MM.1S (cell line): ENCODE measurements around the gene TTC16.
A peak's percentile ranks its signal among the peaks of the same experiment; 100 is the strongest.

ENCODE experiments used
- DNase-seq: peaks from one replicate; pipeline ENCODE4 v3.0.0-alpha.2; 2015
- H2AFZ ChIP-seq: fragments of 300-600 bp; sonication (generic); 2 replicates; pipeline ENCODE4 v1.6.0; 2016; ENCODE audit warnings: antibody characterized with exemption, low read length
- H3F3A ChIP-seq: fragments of 300-600 bp; sonication (generic); 2 replicates; pipeline ENCODE4 v1.6.1; 2016; ENCODE audit warnings: mild to moderate bottlenecking, antibody characterized with exemption, low read length, moderate library complexity, mixed read lengths; ENCODE audit not compliant: insufficient read depth
- H3K27ac ChIP-seq: fragments of 300-600 bp; sonication (generic); 2 replicates; pipeline ENCODE4 v1.5.1; 2016; ENCODE audit warnings: mild to moderate bottlenecking, low read length
- H3K27me3 ChIP-seq: fragments of 300-600 bp; sonication (generic); replicated peaks from 2 replicates; pipeline ENCODE4 v1.6.0; 2016; ENCODE audit warnings: low read length; ENCODE audit not compliant: insufficient read depth
- H3K36me3 ChIP-seq: fragments of 300-600 bp; sonication (generic); replicated peaks from 2 replicates; pipeline ENCODE4 v1.6.1; 2016; ENCODE audit warnings: mild to moderate bottlenecking, low read length, mixed read lengths; ENCODE audit not compliant: insufficient read depth
- H3K4me1 ChIP-seq: fragments of 300-600 bp; sonication (generic); 2 replicates; pipeline ENCODE4 v1.6.1; 2016; ENCODE audit warnings: low read length, mixed read lengths
- H3K4me2 ChIP-seq: fragments of 300-600 bp; sonication (generic); 2 replicates; pipeline ENCODE4 v1.6.0; 2016; ENCODE audit warnings: low read depth, low read length
- H3K4me3 ChIP-seq: fragments of 300-600 bp; sonication (generic); 2 replicates; pipeline ENCODE4 v1.5.1; 2016; ENCODE audit warnings: low read length, mixed read lengths
- H3K79me2 ChIP-seq: fragments of 300-600 bp; sonication (generic); 2 replicates; pipeline ENCODE4 v1.6.1; 2016; ENCODE audit warnings: mixed run types, low read length, mixed read lengths
- H3K9ac ChIP-seq: fragments of 300-600 bp; sonication (generic); 2 replicates; pipeline ENCODE4 v1.6.1; 2016; ENCODE audit warnings: low read length, mixed read lengths
- H3K9me2 ChIP-seq: fragments of 300-600 bp; sonication (generic); replicated peaks from 2 replicates; pipeline ENCODE4 v1.6.1; 2016; ENCODE audit warnings: mild to moderate bottlenecking, low read length, mixed read lengths; ENCODE audit not compliant: insufficient read depth
- H3K9me3 ChIP-seq: fragments of 300-600 bp; sonication (generic); replicated peaks from 2 replicates; pipeline ENCODE4 v1.6.1; 2016; ENCODE audit warnings: mild to moderate bottlenecking, low read length, mixed read lengths; ENCODE audit not compliant: insufficient read depth
- H4K20me1 ChIP-seq: fragments of 300-600 bp; sonication (generic); 2 replicates; pipeline ENCODE4 v1.6.1; 2016; ENCODE audit warnings: mild to moderate bottlenecking, low read length, moderate library complexity, mixed read lengths; ENCODE audit not compliant: insufficient read depth
- CTCF ChIP-seq: fragments of 300-600 bp; sonication (generic); IDR thresholded peaks from 2 replicates; pipeline ENCODE4 v1.5.1; 2016; ENCODE audit warnings: antibody characterized with exemption, low read length, mixed read lengths
- EZH2 ChIP-seq: fragments of 300-600 bp; sonication (generic); optimal IDR thresholded peaks from 2 replicates; pipeline ENCODE3; 2017; ENCODE audit warnings: low read depth, mild to moderate bottlenecking, antibody characterized with exemption, low read length, mixed read lengths
- EZH2phosphoT487 ChIP-seq: fragments of 300-600 bp; sonication (generic); IDR thresholded peaks from 2 replicates; pipeline ENCODE4 v1.6.1; 2018; ENCODE audit warnings: antibody characterized with exemption, low read length

TTC16 gene

DNA sequence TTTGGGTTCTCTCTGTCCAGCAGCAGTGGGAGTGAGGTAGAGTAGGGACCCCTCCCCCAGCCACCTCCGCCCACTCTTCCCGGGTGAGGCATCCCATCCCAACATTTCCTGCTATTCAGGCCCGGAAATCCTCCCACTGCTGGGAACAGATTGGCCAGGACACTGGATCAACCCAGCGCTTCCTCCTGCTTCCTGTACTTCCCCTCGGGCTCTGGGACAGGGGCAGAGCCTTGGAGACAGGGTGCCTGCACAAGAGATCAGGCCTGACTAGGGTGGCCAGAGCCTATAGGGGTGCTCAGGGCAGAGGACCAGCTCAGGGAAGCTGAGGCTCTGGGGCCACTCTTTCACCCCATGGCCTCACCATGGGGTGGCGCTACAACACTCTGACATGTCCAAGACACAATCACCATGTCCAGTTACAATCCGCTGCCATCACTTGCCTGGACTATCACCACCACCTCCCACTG is 48.1 kb downstream of the TTC16 start:
- Histone ChIP-seq H3K36me3 (no peaks in the 10 kb centered on the region), H3K9ac (no peak overlapping the region), H3K4me2 (no peak overlapping the region), H3K9me2 (no peaks in the 10 kb centered on the region), H3K27ac (no peak overlapping the region), H3K4me1 (0 out of 2 replicates have a peak, but pooled peaks cover 3% of the 10 kb centered on the region), H3K27me3 (no peaks in the 10 kb centered on the region), H3K79me2 (peaks cover 21% of the 10 kb centered on the region), H4K20me1 (no peaks in the 10 kb centered on the region), H3K4me3 (no peak overlapping the region), H3F3A (no peaks in the 10 kb centered on the region), H3K9me3 (no peaks in the 10 kb centered on the region), H2AFZ (no peak overlapping the region)
- no peak for DNase-seq
- peak; percentile 39 for TF ChIP-seq CTCF
- TF ChIP-seq EZH2: no peak

DNA sequence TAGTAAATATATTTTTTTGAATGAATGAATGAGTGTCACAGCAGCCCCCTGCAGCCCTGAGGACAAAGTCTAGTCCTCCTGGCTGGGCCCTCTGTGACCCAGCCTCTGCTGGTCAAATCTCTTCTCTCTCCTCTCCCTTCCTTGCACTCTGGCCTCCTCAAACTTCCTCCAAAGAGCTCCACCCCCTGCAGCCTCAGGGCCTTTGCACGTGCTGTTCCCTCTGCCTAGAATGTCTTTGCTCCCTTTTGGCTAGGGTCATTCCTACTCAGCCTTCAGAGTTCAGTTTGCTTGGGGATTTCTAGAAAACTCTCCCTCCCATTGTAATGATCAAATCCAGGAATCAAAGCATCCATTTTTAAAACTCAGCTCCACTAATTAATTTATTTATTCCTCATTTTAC is 49.5 kb downstream of the TTC16 start:
- DNase-seq: no peak
- Histone ChIP-seq H3K27me3 (no peaks in the 10 kb centered on the region), H4K20me1 (no peaks in the 10 kb centered on the region), H3K4me3 (no peak overlapping the region), H3K9me2 (no peaks in the 10 kb centered on the region), H3F3A (peaks cover 4% of the 10 kb centered on the region; the same call in 1 of the 2 replicates), H3K9me3 (no peaks in the 10 kb centered on the region), H2AFZ (no peak overlapping the region), H3K36me3 (no peaks in the 10 kb centered on the region), H3K27ac (no peak overlapping the region), H3K9ac (no peak overlapping the region), H3K4me1 (peaks cover 11% of the 10 kb centered on the region), H3K4me2 (no peak overlapping the region), H3K79me2 (peaks cover 35% of the 10 kb centered on the region)
- TF ChIP-seq EZH2 (no peak), CTCF (no peak), EZH2phosphoT487 (no peak)

GRCh38 chr9:127767410-127767809 is 51.5 kb downstream of the TTC16 start:
- Histone ChIP-seq H3K27ac (no peak overlapping the region), H3K36me3 (no peaks in the 10 kb centered on the region), H3K9me2 (no peaks in the 10 kb centered on the region), H3K79me2 (peaks cover 41% of the 10 kb centered on the region), H3K9ac (no peak overlapping the region), H3K4me2 (no peak overlapping the region), H3K4me3 (no peak overlapping the region), H3K27me3 (no peaks in the 10 kb centered on the region), H3K4me1 (peaks cover 20% of the 10 kb centered on the region), H4K20me1 (no peaks in the 10 kb centered on the region), H3F3A (peaks cover 17% of the 10 kb centered on the region; the same call in 1 of the 2 replicates), H2AFZ (no peak overlapping the region), H3K9me3 (no peaks in the 10 kb centered on the region)
- no peak for DNase-seq
- TF ChIP-seq CTCF: no peak
- no peak for TF ChIP-seq EZH2
- no peak for TF ChIP-seq EZH2phosphoT487
